ENCODE measurements around the gene HES4. TPM values are rescaled to one million over a fixed set of nuclear protein-coding genes. Genes with fewer than 3 reads are reported as not detected.
A peak's percentile ranks its signal among the peaks of the same experiment; 100 is the strongest.

HES4 gene
- total and polyA plus RNA-seq, 2 of the 13 experiments (the other 11 are each of a cell fraction or from before 2014, with no cell fraction given): 8.8 to 10.6 TPM

DNA sequence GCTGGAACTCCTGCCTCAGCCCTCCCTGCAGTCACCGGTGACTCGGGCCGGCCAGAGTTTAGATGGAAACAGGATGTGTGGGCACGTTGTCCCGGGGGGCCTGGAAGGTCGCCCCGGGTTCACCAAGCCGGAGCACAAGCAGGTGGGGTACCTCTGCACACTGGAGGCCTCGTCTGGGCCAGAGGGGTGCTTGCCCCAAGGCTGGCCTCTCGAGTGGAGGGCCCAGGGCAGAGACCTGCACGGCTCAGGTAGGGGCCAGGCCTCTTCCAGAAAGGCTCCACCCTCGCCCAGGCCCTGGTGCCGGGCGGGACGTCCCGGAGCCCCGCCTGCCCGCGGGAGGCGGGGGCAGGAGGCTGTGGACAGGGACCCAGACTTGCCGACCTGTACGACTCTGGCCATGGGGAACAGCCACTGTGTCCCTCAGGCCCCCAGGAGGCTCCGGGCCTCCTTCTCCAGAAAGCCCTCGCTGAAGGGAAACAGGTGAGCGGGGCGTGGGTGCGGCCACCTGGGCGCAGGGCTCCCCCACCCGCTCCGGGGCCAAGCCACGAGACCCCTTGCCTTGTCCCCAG is 33.7 kb downstream of the HES4 start, which contains the start of gene PLEKHN1 (continued):
- TF ChIP-seq ZFP37 (CRISPR knock-in tag; IDR thresholded peaks at IDR 0.05; ENCODE audit: borderline replicate concordance): 0 out of 2 replicates have a peak, but pooled peaks have one; percentile 16
- peak; percentile 70 for TF ChIP-seq RBFOX2 (IDR thresholded peaks at IDR 0.05; ENCODE audit: low read depth, low read length)
- TF ChIP-seq, protein P1, sequence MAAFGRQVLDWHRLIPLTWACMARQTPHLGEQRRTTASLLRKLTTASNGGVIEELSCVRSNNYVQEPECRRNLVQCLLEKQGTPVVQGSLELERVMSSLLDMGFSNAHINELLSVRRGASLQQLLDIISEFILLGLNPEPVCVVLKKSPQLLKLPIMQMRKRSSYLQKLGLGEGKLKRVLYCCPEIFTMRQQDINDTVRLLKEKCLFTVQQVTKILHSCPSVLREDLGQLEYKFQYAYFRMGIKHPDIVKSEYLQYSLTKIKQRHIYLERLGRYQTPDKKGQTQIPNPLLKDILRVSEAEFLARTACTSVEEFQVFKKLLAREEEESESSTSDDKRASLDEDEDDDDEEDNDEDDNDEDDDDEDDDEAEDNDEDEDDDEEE (CRISPR knock-in tag; IDR thresholded peaks at IDR 0.05): no peak
- TF ChIP-seq HCFC1 (IDR thresholded peaks at IDR 0.05; ENCODE audit: low read depth, low read length): no peak
- TF ChIP-seq, protein P2, sequence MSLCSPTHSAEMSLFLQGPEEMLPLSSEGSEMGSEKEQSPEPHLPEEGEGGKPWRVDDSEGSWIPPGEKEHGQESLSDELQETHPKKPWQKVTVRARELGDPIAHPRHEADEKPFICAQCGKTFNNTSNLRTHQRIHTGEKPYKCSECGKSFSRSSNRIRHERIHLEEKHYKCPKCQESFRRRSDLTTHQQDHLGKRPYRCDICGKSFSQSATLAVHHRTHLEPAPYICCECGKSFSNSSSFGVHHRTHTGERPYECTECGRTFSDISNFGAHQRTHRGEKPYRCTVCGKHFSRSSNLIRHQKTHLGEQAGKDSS (CRISPR knock-in tag; IDR thresholded peaks at IDR 0.05; ENCODE audit: borderline replicate concordance, low read depth): no peak
- no peak; the same call in 1 of the 2 replicates for TF ChIP-seq KDM3A (CRISPR knock-in tag; IDR thresholded peaks at IDR 0.05; ENCODE audit: low read depth)
- TF ChIP-seq SRY (CRISPR knock-in tag; IDR thresholded peaks at IDR 0.05): 0 out of 2 replicates have a peak, but pooled peaks have one; percentile 6
- peak; percentile 64 for TF ChIP-seq ZFY (CRISPR knock-in tag; IDR thresholded peaks at IDR 0.05)
- TF ChIP-seq ZNF546 (CRISPR knock-in tag; conservative IDR thresholded peaks at IDR 0.05): no peak
- TF ChIP-seq ZNF235 (CRISPR knock-in tag; IDR thresholded peaks at IDR 0.05; ENCODE audit: borderline replicate concordance): 0 out of 2 replicates have a peak, but pooled peaks have one; percentile 41
- peak; percentile 63; the same call in 1 of the 2 replicates for TF ChIP-seq FOSL2 (CRISPR knock-in tag; IDR thresholded peaks at IDR 0.05)
- peak; percentile 29; the same call in 1 of the 2 replicates for TF ChIP-seq ZNF253 (CRISPR knock-in tag; IDR thresholded peaks at IDR 0.05; ENCODE audit: borderline replicate concordance)
- no peak for TF ChIP-seq CHD2 (IDR thresholded peaks at IDR 0.05; ENCODE audit: low read depth, low read length)
- TF ChIP-seq KLF9 (CRISPR knock-in tag; IDR thresholded peaks at IDR 0.05; ENCODE audit: low read depth): no peak
- TF ChIP-seq ZNF777 (CRISPR knock-in tag; IDR thresholded peaks at IDR 0.05): peak; percentile 62
- TF ChIP-seq ZNF75D (CRISPR knock-in tag; IDR thresholded peaks at IDR 0.05; ENCODE audit: borderline replicate concordance): no peak
- no peak for TF ChIP-seq GTF3A (CRISPR knock-in tag; conservative IDR thresholded peaks at IDR 0.05)
- TF ChIP-seq PHF20 (CRISPR knock-in tag; IDR thresholded peaks at IDR 0.05): 0 out of 2 replicates have a peak, but pooled peaks have one; percentile 4
- TF ChIP-seq ZNF670 (CRISPR knock-in tag; IDR thresholded peaks at IDR 0.05; ENCODE audit: borderline replicate concordance): no peak
- TF ChIP-seq, protein P3, sequence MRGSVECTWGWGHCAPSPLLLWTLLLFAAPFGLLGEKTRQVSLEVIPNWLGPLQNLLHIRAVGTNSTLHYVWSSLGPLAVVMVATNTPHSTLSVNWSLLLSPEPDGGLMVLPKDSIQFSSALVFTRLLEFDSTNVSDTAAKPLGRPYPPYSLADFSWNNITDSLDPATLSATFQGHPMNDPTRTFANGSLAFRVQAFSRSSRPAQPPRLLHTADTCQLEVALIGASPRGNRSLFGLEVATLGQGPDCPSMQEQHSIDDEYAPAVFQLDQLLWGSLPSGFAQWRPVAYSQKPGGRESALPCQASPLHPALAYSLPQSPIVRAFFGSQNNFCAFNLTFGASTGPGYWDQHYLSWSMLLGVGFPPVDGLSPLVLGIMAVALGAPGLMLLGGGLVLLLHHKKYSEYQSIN (CRISPR knock-in tag; IDR thresholded peaks at IDR 0.05; ENCODE audit: borderline replicate concordance): no peak
- TF ChIP-seq, protein P4, sequence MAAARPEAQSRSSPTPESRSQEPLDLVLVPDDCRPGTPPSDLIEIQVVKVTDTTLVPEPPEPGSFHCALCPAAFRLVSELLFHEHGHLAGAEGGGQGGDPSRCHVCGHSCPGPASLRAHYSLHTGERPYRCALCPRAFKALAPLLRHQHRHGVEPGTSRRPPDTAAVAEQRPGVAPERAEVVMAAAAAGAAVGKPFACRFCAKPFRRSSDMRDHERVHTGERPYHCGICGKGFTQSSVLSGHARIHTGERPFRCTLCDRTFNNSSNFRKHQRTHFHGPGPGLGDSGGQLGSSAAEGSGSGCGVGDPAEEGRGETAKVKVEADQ (CRISPR knock-in tag; IDR thresholded peaks at IDR 0.05; ENCODE audit: borderline replicate concordance): no peak
- 0 out of 2 replicates have a peak, but pooled peaks have one; percentile 24 for TF ChIP-seq SMAD1 (CRISPR knock-in tag; IDR thresholded peaks at IDR 0.05; ENCODE audit: borderline replicate concordance, low read depth)
- TF ChIP-seq ZFP82 (CRISPR knock-in tag; IDR thresholded peaks at IDR 0.05; ENCODE audit: borderline replicate concordance): no peak
- TF ChIP-seq, protein P5, sequence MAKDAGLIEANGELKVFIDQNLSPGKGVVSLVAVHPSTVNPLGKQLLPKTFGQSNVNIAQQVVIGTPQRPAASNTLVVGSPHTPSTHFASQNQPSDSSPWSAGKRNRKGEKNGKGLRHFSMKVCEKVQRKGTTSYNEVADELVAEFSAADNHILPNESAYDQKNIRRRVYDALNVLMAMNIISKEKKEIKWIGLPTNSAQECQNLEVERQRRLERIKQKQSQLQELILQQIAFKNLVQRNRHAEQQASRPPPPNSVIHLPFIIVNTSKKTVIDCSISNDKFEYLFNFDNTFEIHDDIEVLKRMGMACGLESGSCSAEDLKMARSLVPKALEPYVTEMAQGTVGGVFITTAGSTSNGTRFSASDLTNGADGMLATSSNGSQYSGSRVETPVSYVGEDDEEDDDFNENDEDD (CRISPR knock-in tag; IDR thresholded peaks at IDR 0.05; ENCODE audit: borderline replicate concordance): no peak; the same call in 1 of the 2 replicates
- TF ChIP-seq, protein P6, sequence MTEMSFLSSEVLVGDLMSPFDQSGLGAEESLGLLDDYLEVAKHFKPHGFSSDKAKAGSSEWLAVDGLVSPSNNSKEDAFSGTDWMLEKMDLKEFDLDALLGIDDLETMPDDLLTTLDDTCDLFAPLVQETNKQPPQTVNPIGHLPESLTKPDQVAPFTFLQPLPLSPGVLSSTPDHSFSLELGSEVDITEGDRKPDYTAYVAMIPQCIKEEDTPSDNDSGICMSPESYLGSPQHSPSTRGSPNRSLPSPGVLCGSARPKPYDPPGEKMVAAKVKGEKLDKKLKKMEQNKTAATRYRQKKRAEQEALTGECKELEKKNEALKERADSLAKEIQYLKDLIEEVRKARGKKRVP (CRISPR knock-in tag; IDR thresholded peaks at IDR 0.05): no peak

Measured in HepG2 (cell line).